ENCODE measurements around the gene FOXP2. TPM values are rescaled to one million over a fixed set of nuclear protein-coding genes. Genes with fewer than 3 reads are reported as not detected.
"Not testable (repeated sequence)": the region's sequence is repeated elsewhere in the genome, so short reads cannot be mapped to it uniquely, and the experiment has no call there.

FOXP2 gene
- total RNA-seq, 2 donors from 2014 or later, result 13.3 to 14.9 TPM

DNA sequence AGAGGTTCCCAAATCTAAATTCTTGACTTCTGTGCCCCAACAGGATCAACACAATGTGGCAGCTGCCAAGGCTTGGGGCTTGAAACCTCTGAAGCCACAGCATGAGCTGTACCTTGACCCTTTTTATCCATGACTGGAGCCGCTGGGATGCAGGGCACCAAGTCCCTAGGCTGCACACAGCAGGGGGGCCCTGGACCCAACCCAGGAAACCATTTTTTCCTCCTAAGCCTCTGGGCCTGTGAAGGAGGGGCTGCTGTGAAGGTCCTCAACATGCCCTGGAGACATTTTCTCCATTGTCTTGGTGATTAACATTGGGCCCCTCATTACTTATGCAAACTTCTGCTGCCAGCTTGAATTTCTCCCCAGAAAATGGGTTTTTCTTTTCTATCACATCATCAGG lies 72.6 kb downstream of the FOXP2 start:
- peaks cover 27% of the 10 kb centered on the region for H3K9me3 Mint-ChIP-seq
- H3K27ac Mint-ChIP-seq, result no peak overlapping the region
- TF ChIP-seq, protein P1, sequence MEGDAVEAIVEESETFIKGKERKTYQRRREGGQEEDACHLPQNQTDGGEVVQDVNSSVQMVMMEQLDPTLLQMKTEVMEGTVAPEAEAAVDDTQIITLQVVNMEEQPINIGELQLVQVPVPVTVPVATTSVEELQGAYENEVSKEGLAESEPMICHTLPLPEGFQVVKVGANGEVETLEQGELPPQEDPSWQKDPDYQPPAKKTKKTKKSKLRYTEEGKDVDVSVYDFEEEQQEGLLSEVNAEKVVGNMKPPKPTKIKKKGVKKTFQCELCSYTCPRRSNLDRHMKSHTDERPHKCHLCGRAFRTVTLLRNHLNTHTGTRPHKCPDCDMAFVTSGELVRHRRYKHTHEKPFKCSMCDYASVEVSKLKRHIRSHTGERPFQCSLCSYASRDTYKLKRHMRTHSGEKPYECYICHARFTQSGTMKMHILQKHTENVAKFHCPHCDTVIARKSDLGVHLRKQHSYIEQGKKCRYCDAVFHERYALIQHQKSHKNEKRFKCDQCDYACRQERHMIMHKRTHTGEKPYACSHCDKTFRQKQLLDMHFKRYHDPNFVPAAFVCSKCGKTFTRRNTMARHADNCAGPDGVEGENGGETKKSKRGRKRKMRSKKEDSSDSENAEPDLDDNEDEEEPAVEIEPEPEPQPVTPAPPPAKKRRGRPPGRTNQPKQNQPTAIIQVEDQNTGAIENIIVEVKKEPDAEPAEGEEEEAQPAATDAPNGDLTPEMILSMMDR (conservative IDR thresholded peaks at IDR 0.05), result no peak

DNA sequence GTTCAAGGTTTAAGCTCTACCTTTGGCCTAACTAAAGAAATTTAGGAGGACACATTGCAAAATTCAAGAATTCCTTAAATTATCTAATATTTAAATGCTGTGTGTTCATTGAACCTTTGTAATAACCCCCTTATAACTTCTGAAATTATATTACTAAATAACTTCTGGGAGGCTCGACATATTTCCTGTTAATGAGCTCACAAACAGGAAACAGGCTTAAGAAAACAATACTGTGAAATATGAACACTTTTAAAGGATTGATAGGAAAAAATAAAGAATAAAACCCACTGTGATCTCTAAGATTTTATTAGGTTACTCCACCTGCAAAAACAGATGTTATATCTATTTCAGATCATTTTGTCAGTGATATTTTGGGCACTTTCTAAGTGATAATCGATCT lies 74.1 kb downstream of the FOXP2 start:
- no peaks in the 10 kb centered on the region for H3K4me1 ChIP-seq (ENCODE audit: control insufficient read depth, insufficient read depth, low read length)
- no peaks in the 10 kb centered on the region for H3K36me3 ChIP-seq (ENCODE audit: control insufficient read depth, insufficient read depth, low read length)
- H3K4me3 ChIP-seq (ENCODE audit: low read length), result no peak overlapping the region
- Mint-ChIP-seq H3K36me3 (ENCODE audit: low read depth) (peaks cover 12% of the 10 kb centered on the region), H3K27ac (no peak overlapping the region), H3K4me1 (no peaks in the 10 kb centered on the region), H3K9me3 (peaks cover 27% of the 10 kb centered on the region), H3K27me3 (ENCODE audit: insufficient read depth) (no peaks in the 10 kb centered on the region), H3K4me3 (no peak overlapping the region)
- no peak overlapping the region for H3K27ac ChIP-seq (ENCODE audit: low read depth, low read length)
- no peaks in the 10 kb centered on the region for H3K27me3 ChIP-seq (ENCODE audit: control insufficient read depth, insufficient read depth, low read length, poor library complexity, severe bottlenecking)
- no peak overlapping the region for H3K9ac ChIP-seq (ENCODE audit: extremely low read depth, low read length, poor library complexity, severe bottlenecking)
- H3K9me3 ChIP-seq (ENCODE audit: control insufficient read depth, low read length), result peaks cover 18% of the 10 kb centered on the region
- no peak for DNase-seq
- 95% methylated on average over 2 of the region's 2 CpGs; no CpG with 5 or more reads in 1 of the 2 experiments for WGBS, 2 experiments (ENCODE audit: insufficient coverage in 1 of 2, insufficient read length in 1 of 2)
- TF ChIP-seq, protein P1 (conservative IDR thresholded peaks at IDR 0.05), result no peak

More for the DNA sequence above, 72.6 kb downstream of the FOXP2 start:
- no peak overlapping the region for H3K9ac ChIP-seq (ENCODE audit: extremely low read depth, low read length, poor library complexity, severe bottlenecking)
- Mint-ChIP-seq H3K4me3 (no peak overlapping the region), H3K27me3 (ENCODE audit: insufficient read depth) (no peaks in the 10 kb centered on the region), H3K4me1 (no peaks in the 10 kb centered on the region), H3K36me3 (ENCODE audit: low read depth) (peaks cover 12% of the 10 kb centered on the region)
- no peaks in the 10 kb centered on the region for H3K36me3 ChIP-seq (ENCODE audit: control insufficient read depth, insufficient read depth, low read length)
- H3K27me3 ChIP-seq (ENCODE audit: control insufficient read depth, insufficient read depth, low read length, poor library complexity, severe bottlenecking), result no peaks in the 10 kb centered on the region
- no peak for DNase-seq
- H3K27ac ChIP-seq (ENCODE audit: low read depth, low read length), result no peak overlapping the region
- H3K4me3 ChIP-seq (ENCODE audit: low read length), result no peak overlapping the region
- H3K4me1 ChIP-seq (ENCODE audit: control insufficient read depth, insufficient read depth, low read length), result no peaks in the 10 kb centered on the region
- H3K9me3 ChIP-seq (ENCODE audit: control insufficient read depth, low read length), result peaks cover 18% of the 10 kb centered on the region
- WGBS, 2 experiments (ENCODE audit: insufficient coverage in 1 of 2, insufficient read length in 1 of 2), result 94% methylated on average over 1 of the region's 1 CpG; no CpG with 5 or more reads in 1 of the 2 experiments

DNA sequence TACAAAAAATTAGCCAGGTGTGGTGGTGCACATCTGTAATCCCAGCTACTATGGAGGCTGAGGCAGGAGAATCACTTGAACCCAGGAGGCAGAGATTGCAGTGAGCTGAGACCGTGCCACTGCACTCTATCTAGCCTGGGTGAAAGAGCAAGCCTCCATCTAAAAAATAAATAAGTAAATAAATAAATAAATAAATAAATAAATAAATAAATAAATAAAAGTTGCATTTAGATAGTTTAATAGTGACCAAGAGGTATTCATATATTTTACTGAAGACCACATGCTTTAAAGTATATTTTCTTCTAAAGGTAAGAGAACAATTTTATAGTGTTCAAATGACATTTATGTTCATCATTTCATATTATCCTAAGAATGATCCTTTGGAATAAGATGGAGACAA lies 82.9 kb downstream of the FOXP2 start:
- 86% methylated on average over 1 of the region's 1 CpG; no CpG with 5 or more reads in 1 of the 2 experiments for WGBS, 2 experiments (ENCODE audit: insufficient coverage in 1 of 2, insufficient read length in 1 of 2)
- not testable (repeated sequence) for H3K4me3 Mint-ChIP-seq; H3K4me1 ChIP-seq (ENCODE audit: control insufficient read depth, insufficient read depth, low read length); H3K27ac ChIP-seq (ENCODE audit: low read depth, low read length); DNase-seq; H3K9me3 Mint-ChIP-seq; H3K9me3 ChIP-seq (ENCODE audit: control insufficient read depth, low read length); H3K4me3 ChIP-seq (ENCODE audit: low read length); H3K36me3 Mint-ChIP-seq (ENCODE audit: low read depth); H3K27ac Mint-ChIP-seq; H3K27me3 Mint-ChIP-seq (ENCODE audit: insufficient read depth); H3K9ac ChIP-seq (ENCODE audit: extremely low read depth, low read length, poor library complexity, severe bottlenecking); H3K36me3 ChIP-seq (ENCODE audit: control insufficient read depth, insufficient read depth, low read length); H3K27me3 ChIP-seq (ENCODE audit: control insufficient read depth, insufficient read depth, low read length, poor library complexity, severe bottlenecking); H3K4me1 Mint-ChIP-seq

Data from endodermal cell (in vitro differentiated cells).